Measurements from ENCODE around the gene TPH1.

Gene TPH1

DNA sequence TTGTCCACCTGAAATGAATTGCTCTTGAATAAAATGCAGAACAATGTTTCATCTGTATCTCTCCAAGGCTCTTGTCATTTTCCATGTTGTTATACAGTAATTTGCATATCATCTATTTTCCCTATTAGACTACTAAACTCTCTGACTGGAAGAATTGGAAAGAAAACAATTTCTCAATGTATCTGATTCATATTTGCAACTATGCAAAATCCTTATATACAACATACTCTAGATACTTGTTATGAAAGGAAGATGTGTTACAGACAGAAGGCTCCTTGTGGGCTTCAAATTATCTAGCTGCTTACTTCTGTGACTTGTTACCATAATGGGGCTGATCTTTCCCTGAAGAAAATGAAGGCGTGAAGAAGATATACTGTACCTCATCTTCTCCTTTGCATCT, 23.6 kb downstream of the TPH1 start:
- TF ChIP-seq TCF12 (IDR thresholded peaks at IDR 0.05; ENCODE audit: low read depth): no peak
- TF ChIP-seq TEAD4 (IDR thresholded peaks at IDR 0.05): no peak

DNA sequence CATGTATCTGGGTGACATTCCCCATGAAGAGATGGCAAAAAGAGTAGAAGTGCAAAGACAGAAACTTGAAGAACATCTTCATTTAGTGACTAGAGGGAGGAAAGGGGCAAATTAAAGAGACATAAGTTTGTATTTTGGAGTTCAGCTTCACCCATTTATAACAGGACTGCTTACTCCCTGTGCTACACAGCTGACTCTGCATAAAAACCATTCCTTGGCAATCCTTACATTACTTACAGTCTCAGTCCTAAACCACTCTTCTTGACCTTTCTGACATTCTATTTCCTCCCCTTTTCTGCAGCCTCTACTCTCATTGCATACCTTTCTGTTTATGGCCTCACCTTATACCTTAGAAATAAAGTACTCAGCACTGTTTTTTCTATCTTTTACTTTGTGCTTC, 26.4 kb downstream of the TPH1 start:
- TF ChIP-seq EGR1 (IDR thresholded peaks at IDR 0.05) (no peak), EP300 (IDR thresholded peaks at IDR 0.05; ENCODE audit: borderline replicate concordance) (no peak), TAF1 (IDR thresholded peaks at IDR 0.05; ENCODE audit: low read depth) (no peak), FOXM1 (IDR thresholded peaks at IDR 0.05; ENCODE audit: borderline replicate concordance, low read depth) (no peak), YY1 (IDR thresholded peaks at IDR 0.05; ENCODE audit: low read depth) (no peak), ZBTB7A (IDR thresholded peaks at IDR 0.05; ENCODE audit: low read depth) (no peak), RAD21 (IDR thresholded peaks at IDR 0.05; ENCODE audit: low read depth) (no peak), CEBPB (IDR thresholded peaks at IDR 0.05) (no peak), NFIC (IDR thresholded peaks at IDR 0.05) (no peak)
- TF ChIP-seq, protein P1, sequence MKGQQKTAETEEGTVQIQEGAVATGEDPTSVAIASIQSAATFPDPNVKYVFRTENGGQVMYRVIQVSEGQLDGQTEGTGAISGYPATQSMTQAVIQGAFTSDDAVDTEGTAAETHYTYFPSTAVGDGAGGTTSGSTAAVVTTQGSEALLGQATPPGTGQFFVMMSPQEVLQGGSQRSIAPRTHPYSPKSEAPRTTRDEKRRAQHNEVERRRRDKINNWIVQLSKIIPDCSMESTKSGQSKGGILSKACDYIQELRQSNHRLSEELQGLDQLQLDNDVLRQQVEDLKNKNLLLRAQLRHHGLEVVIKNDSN (IDR thresholded peaks at IDR 0.05): no peak
- TF ChIP-seq, protein P2, sequence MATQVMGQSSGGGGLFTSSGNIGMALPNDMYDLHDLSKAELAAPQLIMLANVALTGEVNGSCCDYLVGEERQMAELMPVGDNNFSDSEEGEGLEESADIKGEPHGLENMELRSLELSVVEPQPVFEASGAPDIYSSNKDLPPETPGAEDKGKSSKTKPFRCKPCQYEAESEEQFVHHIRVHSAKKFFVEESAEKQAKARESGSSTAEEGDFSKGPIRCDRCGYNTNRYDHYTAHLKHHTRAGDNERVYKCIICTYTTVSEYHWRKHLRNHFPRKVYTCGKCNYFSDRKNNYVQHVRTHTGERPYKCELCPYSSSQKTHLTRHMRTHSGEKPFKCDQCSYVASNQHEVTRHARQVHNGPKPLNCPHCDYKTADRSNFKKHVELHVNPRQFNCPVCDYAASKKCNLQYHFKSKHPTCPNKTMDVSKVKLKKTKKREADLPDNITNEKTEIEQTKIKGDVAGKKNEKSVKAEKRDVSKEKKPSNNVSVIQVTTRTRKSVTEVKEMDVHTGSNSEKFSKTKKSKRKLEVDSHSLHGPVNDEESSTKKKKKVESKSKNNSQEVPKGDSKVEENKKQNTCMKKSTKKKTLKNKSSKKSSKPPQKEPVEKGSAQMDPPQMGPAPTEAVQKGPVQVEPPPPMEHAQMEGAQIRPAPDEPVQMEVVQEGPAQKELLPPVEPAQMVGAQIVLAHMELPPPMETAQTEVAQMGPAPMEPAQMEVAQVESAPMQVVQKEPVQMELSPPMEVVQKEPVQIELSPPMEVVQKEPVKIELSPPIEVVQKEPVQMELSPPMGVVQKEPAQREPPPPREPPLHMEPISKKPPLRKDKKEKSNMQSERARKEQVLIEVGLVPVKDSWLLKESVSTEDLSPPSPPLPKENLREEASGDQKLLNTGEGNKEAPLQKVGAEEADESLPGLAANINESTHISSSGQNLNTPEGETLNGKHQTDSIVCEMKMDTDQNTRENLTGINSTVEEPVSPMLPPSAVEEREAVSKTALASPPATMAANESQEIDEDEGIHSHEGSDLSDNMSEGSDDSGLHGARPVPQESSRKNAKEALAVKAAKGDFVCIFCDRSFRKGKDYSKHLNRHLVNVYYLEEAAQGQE (IDR thresholded peaks at IDR 0.05; ENCODE audit: low read depth): no peak

DNA sequence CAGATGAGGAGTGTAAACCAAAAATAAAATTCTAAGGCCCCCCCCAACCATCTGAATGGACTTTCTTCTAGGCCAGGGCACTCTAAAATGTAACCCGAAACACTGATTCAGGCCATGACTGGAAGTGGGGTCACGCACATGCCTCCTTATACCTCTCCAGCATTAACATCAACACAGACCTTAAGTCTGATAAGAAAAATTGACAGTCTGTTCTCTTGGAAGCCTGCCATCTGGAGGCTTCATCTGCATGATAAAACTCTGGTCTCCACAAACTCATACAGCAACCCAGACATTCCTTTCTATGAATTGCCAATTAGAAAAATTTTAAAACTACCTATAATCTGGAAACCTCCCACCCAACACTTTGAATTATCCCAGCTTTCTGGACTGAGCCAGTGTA, 29.3 kb downstream of the TPH1 start:
- TF ChIP-seq EP300 (IDR thresholded peaks at IDR 0.05; ENCODE audit: borderline replicate concordance) (no peak), CEBPB (IDR thresholded peaks at IDR 0.05) (no peak)

DNA sequence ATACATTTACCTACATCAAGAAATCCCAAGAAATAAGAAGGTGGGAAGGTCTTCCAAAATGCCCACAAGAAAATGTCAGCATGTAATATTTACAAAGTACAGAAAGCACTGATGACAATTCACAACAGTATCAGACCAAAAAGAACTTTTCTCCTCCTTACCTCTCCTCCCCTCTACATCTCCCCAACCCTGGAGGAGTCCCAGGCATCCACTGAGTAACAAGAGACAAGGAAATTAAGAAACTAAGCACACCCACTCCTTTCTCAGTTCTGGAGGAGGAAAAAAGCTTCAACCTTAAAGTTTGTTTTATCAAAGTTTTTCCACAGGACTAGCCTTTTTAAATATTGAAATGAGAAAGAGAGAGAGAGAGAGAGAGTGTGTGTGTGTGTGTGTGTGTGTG, 31.2 kb downstream of the TPH1 start:
- no peak for TF ChIP-seq NFIC (IDR thresholded peaks at IDR 0.05)
- no peak for TF ChIP-seq EGR1 (IDR thresholded peaks at IDR 0.05)
- no peak for TF ChIP-seq FOXM1 (IDR thresholded peaks at IDR 0.05; ENCODE audit: borderline replicate concordance, low read depth)
- TF ChIP-seq TEAD4 (IDR thresholded peaks at IDR 0.05): no peak
- TF ChIP-seq, protein P3, sequence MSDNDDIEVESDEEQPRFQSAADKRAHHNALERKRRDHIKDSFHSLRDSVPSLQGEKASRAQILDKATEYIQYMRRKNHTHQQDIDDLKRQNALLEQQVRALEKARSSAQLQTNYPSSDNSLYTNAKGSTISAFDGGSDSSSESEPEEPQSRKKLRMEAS (IDR thresholded peaks at IDR 0.05): no peak
- TF ChIP-seq TCF12 (IDR thresholded peaks at IDR 0.05; ENCODE audit: low read depth): no peak
- TF ChIP-seq, protein P1 (IDR thresholded peaks at IDR 0.05): no peak
- no peak for TF ChIP-seq TAF1 (IDR thresholded peaks at IDR 0.05; ENCODE audit: low read depth)
- TF ChIP-seq CREB1 (IDR thresholded peaks at IDR 0.05; ENCODE audit: low read depth): no peak
- TF ChIP-seq RAD21 (IDR thresholded peaks at IDR 0.05; ENCODE audit: low read depth): no peak
- no peak for TF ChIP-seq ZBTB7A (IDR thresholded peaks at IDR 0.05; ENCODE audit: low read depth)
- no peak for TF ChIP-seq CEBPB (IDR thresholded peaks at IDR 0.05)
- TF ChIP-seq YY1 (IDR thresholded peaks at IDR 0.05; ENCODE audit: low read depth): no peak

DNA sequence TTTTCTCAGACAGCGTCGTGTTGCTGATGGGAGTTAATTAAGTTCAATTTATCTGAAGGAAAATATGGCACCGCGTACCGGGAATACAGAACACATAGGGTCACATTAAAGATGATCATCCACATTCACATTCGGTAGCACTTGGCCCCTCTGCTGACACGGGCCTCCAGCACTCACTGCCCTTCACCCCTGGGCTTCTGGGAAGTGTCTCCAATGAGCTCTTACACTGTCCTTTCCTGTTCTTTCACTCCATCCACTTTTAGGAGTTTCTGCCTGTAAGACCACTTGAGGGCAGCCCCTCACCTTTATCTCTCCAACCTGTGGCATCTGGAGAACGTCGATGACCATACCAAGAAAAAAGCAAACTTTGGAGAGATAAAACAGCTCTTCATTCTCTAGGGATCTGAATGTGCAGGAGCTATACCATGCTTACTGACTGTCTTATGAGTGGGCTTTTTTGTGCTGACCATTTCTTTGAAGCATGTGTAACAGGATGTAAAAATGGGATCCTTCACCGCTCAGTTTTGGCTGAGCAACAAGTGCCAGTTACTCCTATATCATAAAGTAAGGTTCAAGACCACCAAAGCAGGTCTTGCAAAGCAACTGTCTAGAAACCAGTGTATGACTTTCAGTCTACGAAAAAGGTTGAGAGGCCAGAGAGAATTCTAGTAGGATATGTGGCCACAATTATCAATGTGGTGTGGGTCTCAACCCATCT, 32.1 kb downstream of the TPH1 start:
- TF ChIP-seq TAF1 (IDR thresholded peaks at IDR 0.05; ENCODE audit: low read depth) (no peak), TCF12 (IDR thresholded peaks at IDR 0.05; ENCODE audit: low read depth) (no peak), ZBTB7A (IDR thresholded peaks at IDR 0.05; ENCODE audit: low read depth) (no peak), CREB1 (IDR thresholded peaks at IDR 0.05; ENCODE audit: low read depth) (no peak), NFIC (IDR thresholded peaks at IDR 0.05) (no peak), YY1 (IDR thresholded peaks at IDR 0.05; ENCODE audit: low read depth) (no peak), TEAD4 (IDR thresholded peaks at IDR 0.05) (no peak), CEBPB (IDR thresholded peaks at IDR 0.05) (no peak), RAD21 (IDR thresholded peaks at IDR 0.05; ENCODE audit: low read depth) (no peak), EGR1 (IDR thresholded peaks at IDR 0.05) (no peak), EP300 (IDR thresholded peaks at IDR 0.05; ENCODE audit: borderline replicate concordance) (no peak), FOXM1 (IDR thresholded peaks at IDR 0.05; ENCODE audit: borderline replicate concordance, low read depth) (no peak)
- TF ChIP-seq, protein P1 (IDR thresholded peaks at IDR 0.05): no peak
- TF ChIP-seq, protein P2 (IDR thresholded peaks at IDR 0.05; ENCODE audit: low read depth): no peak

All from Ishikawa (cell line).